Measurements from ENCODE around the gene TRAF7.
"Not testable (repeated sequence)": the region's sequence is repeated elsewhere in the genome, so short reads cannot be mapped to it uniquely, and the experiment has no call there.

TRAF7 gene
- 40.5 to 49.1 (median 47.8) reads per million in 3 donors for total RNA-seq

GRCh38 chr16:2155091-2155950 lies at the start of gene TRAF7:
TSS of gene TRAF7 (plus strand) at chr16:2155782. CDS start at chr16:2163921, 8,139 bp downstream.
- H3K27ac ChIP-seq (ENCODE audit: insufficient read depth, low read length, poor library complexity, severe bottlenecking), result peak within 1 kb of the TSS; percentile 79
- H3K36me3 ChIP-seq (ENCODE audit: control insufficient read depth, insufficient read depth, low read length), result peaks cover 3% of the 10 kb centered on the region
- H3K4me3 ChIP-seq (ENCODE audit: insufficient read depth, low read depth, low read length, poor library complexity, severe bottlenecking), result peak within 1 kb of the TSS; percentile 66
- no peaks in the 10 kb centered on the region for H3K9me3 ChIP-seq (ENCODE audit: control insufficient read depth, low read length)
- H3K27me3 ChIP-seq (replicated peaks; ENCODE audit: control insufficient read depth, insufficient read depth, low read length, poor library complexity, severe bottlenecking), result no peaks in the 10 kb centered on the region
- H3K4me1 ChIP-seq (ENCODE audit: control insufficient read depth, insufficient read depth, low read length, poor library complexity, severe bottlenecking), result peaks cover 48% of the 10 kb centered on the region
- DNase-seq, result peak; percentile 97 to 98 (median 97)

- not testable (repeated sequence) for H3K27ac ChIP-seq (ENCODE audit: insufficient read depth, low read length, poor library complexity, severe bottlenecking); H3K9me3 ChIP-seq (ENCODE audit: control insufficient read depth, low read length); H3K4me1 ChIP-seq (ENCODE audit: control insufficient read depth, insufficient read depth, low read length, poor library complexity, severe bottlenecking); H3K36me3 ChIP-seq (ENCODE audit: control insufficient read depth, insufficient read depth, low read length); DNase-seq; H3K4me3 ChIP-seq (ENCODE audit: insufficient read depth, low read depth, low read length, poor library complexity, severe bottlenecking); H3K27me3 ChIP-seq (replicated peaks; ENCODE audit: control insufficient read depth, insufficient read depth, low read length, poor library complexity, severe bottlenecking)
Measured at GRCh38 chr16:2106211-2106610, 49.4 kb upstream of the TRAF7 start.

- not testable (repeated sequence) for H3K4me1 ChIP-seq (ENCODE audit: control insufficient read depth, insufficient read depth, low read length, poor library complexity, severe bottlenecking); H3K4me3 ChIP-seq (ENCODE audit: insufficient read depth, low read depth, low read length, poor library complexity, severe bottlenecking); DNase-seq; H3K9me3 ChIP-seq (ENCODE audit: control insufficient read depth, low read length); H3K36me3 ChIP-seq (ENCODE audit: control insufficient read depth, insufficient read depth, low read length); H3K27me3 ChIP-seq (replicated peaks; ENCODE audit: control insufficient read depth, insufficient read depth, low read length, poor library complexity, severe bottlenecking); H3K27ac ChIP-seq (ENCODE audit: insufficient read depth, low read length, poor library complexity, severe bottlenecking)
Measured at GRCh38 chr16:2107121-2107790, 48.3 kb upstream of the TRAF7 start.

GRCh38 chr16:2107791-2108125 lies 47.8 kb upstream of the TRAF7 start:
- not testable (repeated sequence) for H3K27ac ChIP-seq (ENCODE audit: insufficient read depth, low read length, poor library complexity, severe bottlenecking); H3K36me3 ChIP-seq (ENCODE audit: control insufficient read depth, insufficient read depth, low read length); H3K27me3 ChIP-seq (replicated peaks; ENCODE audit: control insufficient read depth, insufficient read depth, low read length, poor library complexity, severe bottlenecking); H3K9me3 ChIP-seq (ENCODE audit: control insufficient read depth, low read length); DNase-seq; H3K4me3 ChIP-seq (ENCODE audit: insufficient read depth, low read depth, low read length, poor library complexity, severe bottlenecking); H3K4me1 ChIP-seq (ENCODE audit: control insufficient read depth, insufficient read depth, low read length, poor library complexity, severe bottlenecking)

- not testable (repeated sequence) for DNase-seq; H3K27me3 ChIP-seq (replicated peaks; ENCODE audit: control insufficient read depth, insufficient read depth, low read length, poor library complexity, severe bottlenecking); H3K4me1 ChIP-seq (ENCODE audit: control insufficient read depth, insufficient read depth, low read length, poor library complexity, severe bottlenecking); H3K27ac ChIP-seq (ENCODE audit: insufficient read depth, low read length, poor library complexity, severe bottlenecking); H3K36me3 ChIP-seq (ENCODE audit: control insufficient read depth, insufficient read depth, low read length); H3K4me3 ChIP-seq (ENCODE audit: insufficient read depth, low read depth, low read length, poor library complexity, severe bottlenecking); H3K9me3 ChIP-seq (ENCODE audit: control insufficient read depth, low read length)
Measured at GRCh38 chr16:2108446-2109270, 46.9 kb upstream of the TRAF7 start.

GRCh38 chr16:2109271-2109580 lies 46.4 kb upstream of the TRAF7 start:
- H3K27me3 ChIP-seq (replicated peaks; ENCODE audit: control insufficient read depth, insufficient read depth, low read length, poor library complexity, severe bottlenecking); H3K36me3 ChIP-seq (ENCODE audit: control insufficient read depth, insufficient read depth, low read length); H3K4me3 ChIP-seq (ENCODE audit: insufficient read depth, low read depth, low read length, poor library complexity, severe bottlenecking); H3K4me1 ChIP-seq (ENCODE audit: control insufficient read depth, insufficient read depth, low read length, poor library complexity, severe bottlenecking); H3K27ac ChIP-seq (ENCODE audit: insufficient read depth, low read length, poor library complexity, severe bottlenecking); DNase-seq; H3K9me3 ChIP-seq (ENCODE audit: control insufficient read depth, low read length): not testable (repeated sequence)

GRCh38 chr16:2109872-2110271 lies 45.7 kb upstream of the TRAF7 start:
- not testable (repeated sequence) for H3K36me3 ChIP-seq (ENCODE audit: control insufficient read depth, insufficient read depth, low read length); H3K4me3 ChIP-seq (ENCODE audit: insufficient read depth, low read depth, low read length, poor library complexity, severe bottlenecking); H3K27me3 ChIP-seq (replicated peaks; ENCODE audit: control insufficient read depth, insufficient read depth, low read length, poor library complexity, severe bottlenecking); DNase-seq; H3K4me1 ChIP-seq (ENCODE audit: control insufficient read depth, insufficient read depth, low read length, poor library complexity, severe bottlenecking); H3K9me3 ChIP-seq (ENCODE audit: control insufficient read depth, low read length); H3K27ac ChIP-seq (ENCODE audit: insufficient read depth, low read length, poor library complexity, severe bottlenecking)

GRCh38 chr16:2110332-2111008 lies 45.1 kb upstream of the TRAF7 start:
- H3K36me3 ChIP-seq (ENCODE audit: control insufficient read depth, insufficient read depth, low read length); H3K27me3 ChIP-seq (replicated peaks; ENCODE audit: control insufficient read depth, insufficient read depth, low read length, poor library complexity, severe bottlenecking); H3K4me1 ChIP-seq (ENCODE audit: control insufficient read depth, insufficient read depth, low read length, poor library complexity, severe bottlenecking): not testable (repeated sequence)

GRCh38 chr16:2111009-2111353 lies 44.6 kb upstream of the TRAF7 start:
- not testable (repeated sequence) for H3K27me3 ChIP-seq (replicated peaks; ENCODE audit: control insufficient read depth, insufficient read depth, low read length, poor library complexity, severe bottlenecking); H3K4me1 ChIP-seq (ENCODE audit: control insufficient read depth, insufficient read depth, low read length, poor library complexity, severe bottlenecking); DNase-seq; H3K36me3 ChIP-seq (ENCODE audit: control insufficient read depth, insufficient read depth, low read length); H3K9me3 ChIP-seq (ENCODE audit: control insufficient read depth, low read length); H3K27ac ChIP-seq (ENCODE audit: insufficient read depth, low read length, poor library complexity, severe bottlenecking); H3K4me3 ChIP-seq (ENCODE audit: insufficient read depth, low read depth, low read length, poor library complexity, severe bottlenecking)

More at GRCh38 chr16:2110332-2111008, 45.1 kb upstream of the TRAF7 start:
- H3K27ac ChIP-seq (ENCODE audit: insufficient read depth, low read length, poor library complexity, severe bottlenecking); H3K4me3 ChIP-seq (ENCODE audit: insufficient read depth, low read depth, low read length, poor library complexity, severe bottlenecking); DNase-seq; H3K9me3 ChIP-seq (ENCODE audit: control insufficient read depth, low read length): not testable (repeated sequence)
